Stomach smooth muscle (tissue), 2 donors: Measurements from ENCODE around the gene AADAC.
"Not testable (repeated sequence)": the region's sequence is repeated elsewhere in the genome, so short reads cannot be mapped to it uniquely, and the experiment has no call there.

Experiments
- H3K27ac ChIP-seq: one replicate; pipeline ENCODE4 v1.7.0; 2013; ENCODE audit warnings: mild to moderate bottlenecking, low read length, inconsistent platforms
- H3K27me3 ChIP-seq, 2 donors: one replicate each; pipeline ENCODE4 v1.7.0; 2013; ENCODE audit warnings: low read length in 2 of 2; ENCODE audit not compliant: insufficient read depth in 2 of 2, control insufficient read depth in 1 of 2
- H3K36me3 ChIP-seq, 2 donors: one replicate each; pipeline ENCODE4 v1.7.0; 2013; ENCODE audit warnings: low read length in 2 of 2; ENCODE audit not compliant: control insufficient read depth in 2 of 2, insufficient read depth in 2 of 2
- H3K4me1 ChIP-seq: one replicate; pipeline ENCODE4 v1.7.0; 2013; ENCODE audit warnings: low read length; ENCODE audit not compliant: control insufficient read depth, insufficient read depth
- H3K4me3 ChIP-seq, 2 donors: one replicate each; pipeline ENCODE4 v1.7.0; 2013; ENCODE audit warnings: low read length in 2 of 2
- H3K9ac ChIP-seq, 2 donors: one replicate each; pipeline ENCODE4 v1.7.0; 2013; ENCODE audit warnings: low read length in 2 of 2, mild to moderate bottlenecking in 1 of 2
- H3K9me3 ChIP-seq, 2 donors: one replicate each; pipeline ENCODE4 v1.7.0; 2013; ENCODE audit warnings: low read length in 2 of 2; ENCODE audit not compliant: control insufficient read depth in 2 of 2
- donor health status: healthy.
- donor health status: Pancreatic carcinoma.

AADAC gene

DNA sequence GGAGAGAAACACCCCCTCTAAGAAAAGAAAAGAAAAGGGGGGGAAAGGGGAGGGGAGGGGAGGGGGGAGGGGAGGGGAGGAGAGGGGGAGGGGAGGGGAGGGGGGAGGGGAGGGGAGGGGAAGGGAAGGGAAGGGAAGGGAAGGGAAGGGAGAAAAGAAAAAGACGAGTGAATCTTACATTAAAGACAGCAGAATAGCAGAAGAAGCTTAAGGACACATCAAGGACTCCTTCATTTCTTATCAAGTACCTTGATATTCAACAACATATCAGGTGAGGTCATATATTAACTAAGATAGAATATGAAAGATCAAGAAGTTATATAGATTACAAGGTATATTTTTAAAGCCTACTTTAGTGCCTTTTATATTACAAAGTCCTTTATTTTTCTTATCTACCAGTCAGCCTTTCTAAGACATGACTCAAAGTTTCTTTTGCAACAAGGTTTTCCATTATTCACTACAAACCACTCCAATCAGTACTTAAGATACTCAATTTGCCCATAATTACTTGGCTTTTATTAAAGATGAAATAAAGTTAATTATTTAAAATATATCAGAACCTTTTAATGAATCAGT, 17.7 kb upstream of the AADAC start:
- Histone ChIP-seq H3K27me3 (no peaks in the 10 kb centered on the region), H3K9me3 (no peaks in the 10 kb centered on the region), H3K36me3 (no peaks in the 10 kb centered on the region), H3K4me1 (no peaks in the 10 kb centered on the region), H3K27ac (no peak overlapping the region), H3K4me3 (no peak overlapping the region), H3K9ac (no peak overlapping the region)

DNA sequence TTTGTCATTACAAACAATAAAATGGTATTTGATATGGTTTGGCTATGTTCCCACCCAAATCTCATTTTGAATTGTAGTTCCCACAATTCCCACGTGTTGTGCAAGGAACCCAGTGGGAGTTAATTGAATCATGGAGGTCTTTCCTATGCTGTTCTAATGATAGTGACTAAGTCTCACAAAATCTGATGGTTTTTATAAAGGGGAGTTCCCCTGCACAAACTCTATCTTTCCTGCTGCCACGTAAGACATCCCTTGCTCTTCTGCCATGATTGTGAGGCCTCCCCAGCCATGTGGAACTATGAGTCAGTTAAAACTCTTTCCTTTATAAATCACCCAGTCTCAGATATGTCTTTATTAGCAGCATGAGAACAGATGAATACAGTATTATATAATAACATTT, 15.4 kb upstream of the AADAC start:
- no peak overlapping the region for H3K4me3 ChIP-seq
- H3K4me1 ChIP-seq = no peaks in the 10 kb centered on the region
- H3K9ac ChIP-seq = no peak overlapping the region
- no peaks in the 10 kb centered on the region for H3K9me3 ChIP-seq
- no peaks in the 10 kb centered on the region for H3K27me3 ChIP-seq
- H3K36me3 ChIP-seq = no peaks in the 10 kb centered on the region
- no peak overlapping the region for H3K27ac ChIP-seq

DNA sequence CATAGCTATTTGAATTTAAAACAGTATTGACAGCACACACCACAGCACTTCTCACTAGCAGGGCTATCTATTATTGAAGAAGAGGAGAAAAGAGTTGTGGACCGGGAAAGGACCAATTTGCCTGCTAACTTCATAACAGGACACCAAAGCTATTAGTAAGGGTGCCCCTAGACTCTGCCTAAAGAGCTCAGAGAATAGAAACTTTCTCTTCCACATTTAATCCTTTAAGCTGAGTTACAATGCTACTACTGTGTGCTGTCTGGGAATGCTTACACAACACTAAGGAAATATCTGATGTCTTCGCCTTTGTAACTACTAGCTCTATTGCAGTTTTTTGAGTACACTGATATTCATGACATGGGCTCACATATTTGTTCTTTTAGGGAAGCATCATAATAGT, 13.5 kb upstream of the AADAC start:
- Histone ChIP-seq H3K36me3 (no peaks in the 10 kb centered on the region), H3K9ac (no peak overlapping the region), H3K4me1 (no peaks in the 10 kb centered on the region), H3K27ac (no peak overlapping the region), H3K9me3 (no peaks in the 10 kb centered on the region), H3K4me3 (no peak overlapping the region), H3K27me3 (no peaks in the 10 kb centered on the region)

GRCh38 chr3:151804267-151804666, 9.6 kb upstream of the AADAC start:
- Histone ChIP-seq H3K27me3 (no peaks in the 10 kb centered on the region), H3K27ac (no peak overlapping the region), H3K9me3 (no peaks in the 10 kb centered on the region), H3K4me1 (no peaks in the 10 kb centered on the region), H3K36me3 (no peaks in the 10 kb centered on the region), H3K4me3 (no peak overlapping the region), H3K9ac (no peak overlapping the region)

DNA sequence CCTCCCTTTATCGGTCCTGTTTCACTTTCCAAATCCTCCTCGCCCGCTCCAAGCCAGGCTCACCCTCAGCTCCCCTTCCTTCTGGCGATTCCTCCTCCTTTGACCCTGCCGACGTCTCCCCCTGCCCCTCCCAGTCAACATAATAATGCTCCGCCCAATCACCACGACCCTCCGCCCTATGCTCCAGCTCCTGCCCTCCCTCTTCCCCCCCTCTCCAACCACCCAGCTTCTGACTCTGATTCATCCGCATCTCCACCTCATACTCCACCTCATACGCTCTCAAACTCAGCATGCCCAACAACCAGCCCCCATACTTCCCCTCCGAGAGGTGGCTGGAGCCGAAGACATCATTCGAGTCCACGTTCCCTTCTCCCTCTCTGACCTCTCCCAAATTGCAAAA, 7.1 kb upstream of the AADAC start:
- no peaks in the 10 kb centered on the region for H3K36me3 ChIP-seq
- H3K27ac ChIP-seq = no peak overlapping the region
- H3K27me3 ChIP-seq = no peaks in the 10 kb centered on the region
- H3K4me3 ChIP-seq = no peak overlapping the region
- H3K9ac ChIP-seq = no peak overlapping the region
- no peaks in the 10 kb centered on the region for H3K9me3 ChIP-seq
- no peaks in the 10 kb centered on the region for H3K4me1 ChIP-seq

GRCh38 chr3:151808926-151809325, 5.0 kb upstream of the AADAC start:
- not testable (repeated sequence) for H3K4me1 ChIP-seq, H3K27ac ChIP-seq, H3K36me3 ChIP-seq, H3K9me3 ChIP-seq, H3K27me3 ChIP-seq, H3K4me3 ChIP-seq, H3K9ac ChIP-seq

DNA sequence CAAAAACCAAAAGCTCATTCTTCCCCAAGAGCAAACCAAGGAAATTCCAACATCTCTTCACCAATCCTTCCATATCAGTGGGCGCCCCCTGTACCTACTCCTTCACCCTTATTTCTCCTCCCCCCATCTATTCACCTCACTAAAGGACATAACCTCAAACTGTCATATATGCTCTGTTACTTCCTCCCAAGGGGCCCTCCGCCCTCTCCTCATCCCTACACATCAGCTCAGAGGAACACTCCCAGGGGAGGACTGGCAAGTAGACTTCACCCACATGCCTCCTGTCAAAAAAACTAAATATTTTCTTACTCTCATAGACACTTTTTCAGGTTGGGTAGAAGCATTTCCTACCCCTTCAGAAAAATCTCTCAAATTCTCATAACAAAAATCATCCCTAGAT, 2.4 kb upstream of the AADAC start:
- no peak overlapping the region for H3K9ac ChIP-seq
- no peak overlapping the region for H3K4me3 ChIP-seq
- no peak overlapping the region for H3K27ac ChIP-seq
- no peaks in the 10 kb centered on the region for H3K36me3 ChIP-seq
- H3K4me1 ChIP-seq = no peaks in the 10 kb centered on the region
- H3K27me3 ChIP-seq = no peaks in the 10 kb centered on the region
- H3K9me3 ChIP-seq = no peaks in the 10 kb centered on the region

GRCh38 chr3:151814588-151814987, 672 bp downstream of the AADAC start:
- no peak overlapping the region for H3K9ac ChIP-seq
- H3K4me1 ChIP-seq = no peaks in the 10 kb centered on the region
- H3K27me3 ChIP-seq = no peaks in the 10 kb centered on the region
- H3K9me3 ChIP-seq = no peaks in the 10 kb centered on the region
- no peak overlapping the region for H3K4me3 ChIP-seq
- no peaks in the 10 kb centered on the region for H3K36me3 ChIP-seq
- no peak overlapping the region for H3K27ac ChIP-seq

- Histone ChIP-seq H3K27ac (no peak overlapping the region), H3K4me3 (no peak overlapping the region), H3K27me3 (no peaks in the 10 kb centered on the region), H3K36me3 (no peaks in the 10 kb centered on the region), H3K9me3 (no peaks in the 10 kb centered on the region), H3K9ac (no peak overlapping the region), H3K4me1 (no peaks in the 10 kb centered on the region)
Measured at GRCh38 chr3:151816091-151816604, 2.2 kb downstream of the AADAC start.

- no peak overlapping the region for H3K9ac ChIP-seq
- H3K27me3 ChIP-seq = no peaks in the 10 kb centered on the region
- H3K9me3 ChIP-seq = no peaks in the 10 kb centered on the region
- no peaks in the 10 kb centered on the region for H3K36me3 ChIP-seq
- H3K4me3 ChIP-seq = no peak overlapping the region
- no peak overlapping the region for H3K27ac ChIP-seq
- H3K4me1 ChIP-seq = no peaks in the 10 kb centered on the region
Measured at GRCh38 chr3:151817473-151817872, 3.6 kb downstream of the AADAC start.

DNA sequence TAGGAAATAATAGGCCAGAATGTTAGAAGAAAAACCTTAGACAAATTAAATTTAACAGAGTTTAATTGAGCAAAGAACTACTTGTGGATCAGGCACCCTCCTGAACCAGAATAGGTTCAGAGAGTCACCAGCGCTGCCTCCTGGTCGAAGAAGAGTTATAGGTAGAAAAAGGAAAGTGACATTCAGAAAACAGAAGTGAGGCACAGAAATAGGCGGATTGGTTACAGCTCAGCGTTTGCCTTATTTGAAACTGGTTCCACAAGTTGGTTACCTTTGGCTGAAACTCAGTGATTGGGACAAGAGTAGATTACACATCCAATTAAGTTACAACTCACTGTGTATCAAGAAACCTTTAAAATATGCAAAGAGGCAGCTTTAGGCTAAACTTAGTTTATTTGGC, 4.4 kb downstream of the AADAC start:
- H3K9ac ChIP-seq = no peak overlapping the region
- H3K27ac ChIP-seq = no peak overlapping the region
- no peaks in the 10 kb centered on the region for H3K9me3 ChIP-seq
- no peak overlapping the region for H3K4me3 ChIP-seq
- H3K36me3 ChIP-seq = no peaks in the 10 kb centered on the region
- H3K27me3 ChIP-seq = no peaks in the 10 kb centered on the region
- no peaks in the 10 kb centered on the region for H3K4me1 ChIP-seq
